ENCODE data around the gene FDXR.

DNA sequence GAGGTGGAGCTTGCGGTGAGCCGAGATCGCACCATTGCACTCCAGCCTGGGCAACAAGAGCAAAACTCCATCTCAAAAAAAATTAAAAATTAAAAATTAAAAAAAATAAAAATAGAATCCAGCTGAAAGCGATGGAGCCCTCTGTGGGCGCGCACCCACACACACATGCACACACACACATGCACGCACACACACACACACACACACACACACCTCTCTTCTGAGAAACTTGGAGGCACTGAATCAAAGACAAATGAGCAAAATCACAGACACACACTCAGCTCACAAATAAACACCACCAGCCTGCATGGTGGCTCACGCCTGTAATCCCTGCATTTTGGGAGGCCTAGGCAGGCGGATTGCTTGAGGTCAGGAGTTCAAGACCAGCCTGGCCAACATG, 30.2 kb upstream of the FDXR start:
- TF ChIP-seq, protein P1, sequence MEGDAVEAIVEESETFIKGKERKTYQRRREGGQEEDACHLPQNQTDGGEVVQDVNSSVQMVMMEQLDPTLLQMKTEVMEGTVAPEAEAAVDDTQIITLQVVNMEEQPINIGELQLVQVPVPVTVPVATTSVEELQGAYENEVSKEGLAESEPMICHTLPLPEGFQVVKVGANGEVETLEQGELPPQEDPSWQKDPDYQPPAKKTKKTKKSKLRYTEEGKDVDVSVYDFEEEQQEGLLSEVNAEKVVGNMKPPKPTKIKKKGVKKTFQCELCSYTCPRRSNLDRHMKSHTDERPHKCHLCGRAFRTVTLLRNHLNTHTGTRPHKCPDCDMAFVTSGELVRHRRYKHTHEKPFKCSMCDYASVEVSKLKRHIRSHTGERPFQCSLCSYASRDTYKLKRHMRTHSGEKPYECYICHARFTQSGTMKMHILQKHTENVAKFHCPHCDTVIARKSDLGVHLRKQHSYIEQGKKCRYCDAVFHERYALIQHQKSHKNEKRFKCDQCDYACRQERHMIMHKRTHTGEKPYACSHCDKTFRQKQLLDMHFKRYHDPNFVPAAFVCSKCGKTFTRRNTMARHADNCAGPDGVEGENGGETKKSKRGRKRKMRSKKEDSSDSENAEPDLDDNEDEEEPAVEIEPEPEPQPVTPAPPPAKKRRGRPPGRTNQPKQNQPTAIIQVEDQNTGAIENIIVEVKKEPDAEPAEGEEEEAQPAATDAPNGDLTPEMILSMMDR (IDR thresholded peaks at IDR 0.05 in 4 of 5, conservative IDR thresholded peaks at IDR 0.05 in 1 of 5) = no peak
- TF ChIP-seq POLR2A (IDR thresholded peaks at IDR 0.05) = no peak

Data from gastrocnemius medialis (tissue), 4 donors.